Stomach (tissue), 4 donors: ENCODE measurements around the gene CD164L2.

ENCODE experiments used
- EP300 ChIP-seq: sonication (generic); formaldehyde crosslinking; IDR thresholded peaks from one replicate; pipeline ENCODE4 v1.6.1; 2017; ENCODE audit warnings: antibody characterized with exemption
- POLR2A ChIP-seq, 4 donors: fragments of 450-650 bp; IDR thresholded peaks; one replicate each; pipeline ENCODE4 v1.6.1; 2016; ENCODE audit warnings: antibody characterized with exemption in 4 of 4, control low read depth in 2 of 4, mild to moderate bottlenecking in 1 of 4, moderate library complexity in 1 of 4
- POLR2AphosphoS5 ChIP-seq, 3 donors: sonication (generic); formaldehyde crosslinking; IDR thresholded peaks; one replicate each; pipeline ENCODE4 v1.6.1; 2016; ENCODE audit warnings: antibody characterized with exemption in 3 of 3
- TF ChIP-seq, protein P1 (sequence below), 7 experiments: fragments of 450-650 bp in 4 of 7; fragments of 200-600 bp in 3 of 7; sonication (generic) in 3 of 7; IDR thresholded peaks; one replicate each; pipeline ENCODE4 v1.5.1; 2016 to 2019; ENCODE audit warnings: antibody characterized with exemption in 7 of 7, control low read depth in 2 of 7, mild to moderate bottlenecking in 1 of 7

DNA sequence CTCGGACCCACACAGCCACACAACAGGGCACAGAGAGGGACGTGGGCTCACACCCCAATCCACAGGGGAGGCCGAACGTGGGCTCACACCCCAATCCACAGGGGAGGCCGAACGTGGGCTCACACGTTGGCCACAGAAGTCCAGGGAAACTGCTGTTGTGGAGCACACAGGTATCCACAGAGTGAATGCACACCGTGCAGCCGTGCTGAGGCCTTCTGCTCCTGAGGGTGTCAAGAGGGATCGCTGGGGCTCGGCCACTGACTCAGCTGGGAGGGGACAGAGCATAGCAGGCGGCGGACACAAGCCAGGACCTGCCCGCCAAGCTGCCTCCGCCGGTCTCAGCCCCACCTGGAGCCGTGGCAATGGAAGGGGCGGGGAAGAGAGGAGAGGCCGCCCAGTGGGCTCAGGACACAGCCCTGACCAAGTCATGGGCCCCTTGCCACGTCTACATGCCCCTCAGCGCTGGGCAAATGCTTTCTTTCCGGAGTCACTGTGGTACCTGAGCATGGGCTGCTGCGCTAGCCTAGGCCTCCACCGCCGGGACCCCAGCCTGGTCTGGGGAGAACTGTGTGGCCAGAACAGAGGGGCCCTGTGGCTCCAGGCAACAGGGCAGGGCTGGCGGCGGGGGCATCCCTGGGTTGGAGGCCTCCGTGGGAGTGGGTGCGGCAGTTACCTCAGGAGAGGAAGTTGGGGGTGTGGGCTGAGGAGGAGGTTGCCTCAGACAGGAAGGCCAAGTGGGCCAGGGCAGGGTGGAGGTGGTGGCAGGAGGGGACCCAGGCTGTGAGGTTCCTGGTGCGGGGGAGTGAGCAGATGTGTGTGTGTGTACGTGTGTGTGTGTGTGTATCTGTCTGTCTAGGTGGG lies 40.1 kb downstream of the CD164L2 start:
- TF ChIP-seq, protein P1, sequence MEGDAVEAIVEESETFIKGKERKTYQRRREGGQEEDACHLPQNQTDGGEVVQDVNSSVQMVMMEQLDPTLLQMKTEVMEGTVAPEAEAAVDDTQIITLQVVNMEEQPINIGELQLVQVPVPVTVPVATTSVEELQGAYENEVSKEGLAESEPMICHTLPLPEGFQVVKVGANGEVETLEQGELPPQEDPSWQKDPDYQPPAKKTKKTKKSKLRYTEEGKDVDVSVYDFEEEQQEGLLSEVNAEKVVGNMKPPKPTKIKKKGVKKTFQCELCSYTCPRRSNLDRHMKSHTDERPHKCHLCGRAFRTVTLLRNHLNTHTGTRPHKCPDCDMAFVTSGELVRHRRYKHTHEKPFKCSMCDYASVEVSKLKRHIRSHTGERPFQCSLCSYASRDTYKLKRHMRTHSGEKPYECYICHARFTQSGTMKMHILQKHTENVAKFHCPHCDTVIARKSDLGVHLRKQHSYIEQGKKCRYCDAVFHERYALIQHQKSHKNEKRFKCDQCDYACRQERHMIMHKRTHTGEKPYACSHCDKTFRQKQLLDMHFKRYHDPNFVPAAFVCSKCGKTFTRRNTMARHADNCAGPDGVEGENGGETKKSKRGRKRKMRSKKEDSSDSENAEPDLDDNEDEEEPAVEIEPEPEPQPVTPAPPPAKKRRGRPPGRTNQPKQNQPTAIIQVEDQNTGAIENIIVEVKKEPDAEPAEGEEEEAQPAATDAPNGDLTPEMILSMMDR (IDR thresholded peaks at IDR 0.05) = no peak
- TF ChIP-seq EP300 (no peak), POLR2A (IDR thresholded peaks at IDR 0.05) (no peak), POLR2AphosphoS5 (IDR thresholded peaks at IDR 0.05) (peak in 2 of 3 donors; percentile 44 to 58)
